Measurements from ENCODE around the gene ERMN.
A peak's percentile ranks its signal among the peaks of the same experiment; 100 is the strongest.
"Not testable (repeated sequence)": the region's sequence is repeated elsewhere in the genome, so short reads cannot be mapped to it uniquely, and the experiment has no call there.

ERMN gene, protein sequence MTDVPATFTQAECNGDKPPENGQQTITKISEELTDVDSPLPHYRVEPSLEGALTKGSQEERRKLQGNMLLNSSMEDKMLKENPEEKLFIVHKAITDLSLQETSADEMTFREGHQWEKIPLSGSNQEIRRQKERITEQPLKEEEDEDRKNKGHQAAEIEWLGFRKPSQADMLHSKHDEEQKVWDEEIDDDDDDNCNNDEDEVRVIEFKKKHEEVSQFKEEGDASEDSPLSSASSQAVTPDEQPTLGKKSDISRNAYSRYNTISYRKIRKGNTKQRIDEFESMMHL

DNA sequence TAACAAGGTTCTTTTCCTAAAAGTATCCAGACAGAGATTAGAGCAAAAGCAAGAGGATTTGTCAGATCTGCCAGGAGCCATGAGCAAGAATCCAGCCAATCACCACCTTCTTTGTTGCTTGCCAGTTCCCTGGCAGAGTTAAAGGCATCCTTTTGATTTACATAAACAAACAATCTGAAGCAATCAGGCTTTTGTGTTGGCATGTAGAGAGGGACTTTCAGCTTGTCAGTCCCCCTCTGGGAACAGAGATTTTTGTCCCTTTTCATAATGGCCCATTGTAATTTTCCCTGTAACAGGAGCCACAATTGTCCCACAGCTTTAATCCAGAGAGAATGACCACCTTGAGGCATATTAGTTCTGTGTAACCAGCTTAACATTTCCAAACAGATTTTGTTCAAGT is at the start of gene ERMN:
TSS of gene ERMN (minus strand) at position 39 of the 400 bp plus-strand sequence. CDS start 182 bp downstream, outside the sequence.
- DNase-seq: no peak

DNA sequence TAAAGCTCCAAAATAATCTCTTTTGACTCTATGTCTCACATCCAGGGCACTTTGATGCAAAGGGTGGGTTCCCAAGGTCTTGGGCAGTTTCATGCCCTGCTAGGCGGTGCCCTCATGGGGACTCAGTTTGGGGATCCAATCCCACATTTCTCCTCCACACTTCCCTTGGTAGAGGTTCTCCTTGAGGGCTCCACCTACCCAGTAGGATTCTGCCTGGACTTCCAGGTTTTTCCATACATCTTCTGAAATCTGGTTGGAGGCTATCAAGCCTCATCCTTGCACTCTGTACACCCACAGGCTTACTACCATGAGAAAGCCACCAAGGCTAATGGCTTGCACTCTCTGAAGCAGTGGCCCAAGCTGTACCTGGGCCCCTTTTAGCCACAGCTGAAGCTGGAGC is 49.8 kb upstream of the ERMN start:
- no peak for DNase-seq

DNA sequence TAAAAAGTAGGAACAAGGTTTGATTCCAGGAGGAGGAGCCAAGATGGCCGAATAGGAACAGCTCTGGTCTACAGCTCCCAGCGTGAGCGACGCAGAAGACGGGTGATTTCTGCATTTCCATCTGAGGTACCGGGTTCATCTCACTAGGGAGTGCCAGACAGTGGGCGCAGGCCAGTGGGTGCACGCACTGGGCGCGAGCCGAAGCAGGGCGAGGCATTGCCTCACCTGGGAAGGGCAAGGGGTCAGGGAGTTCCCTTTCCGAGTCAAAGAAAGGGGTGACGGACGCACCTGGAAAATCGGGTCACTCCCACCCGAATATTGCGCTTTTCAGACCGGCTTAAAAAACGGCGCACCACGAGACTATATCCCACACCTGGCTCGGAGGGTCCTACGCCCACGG is 42.9 kb upstream of the ERMN start:
- not testable (repeated sequence) for DNase-seq

DNA sequence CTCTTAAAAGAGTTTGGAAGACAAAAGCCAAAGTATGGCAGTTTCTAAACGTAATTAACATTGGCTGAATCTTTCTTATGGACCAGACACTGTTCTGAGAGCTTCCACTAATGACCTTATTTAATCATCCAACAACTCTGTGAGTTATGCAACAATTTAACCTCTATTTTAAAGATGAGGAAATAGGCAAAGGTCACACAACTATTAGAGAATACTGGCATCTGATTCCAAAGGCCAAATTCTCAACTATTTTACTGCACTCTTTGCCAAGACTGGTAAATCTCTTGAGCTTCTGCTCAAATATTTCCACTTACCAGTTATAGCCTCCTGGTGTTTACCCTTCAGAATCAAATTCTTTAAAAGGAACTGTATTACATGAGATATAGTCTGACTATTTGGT is 42.1 kb upstream of the ERMN start:
- DNase-seq: no peak

DNA sequence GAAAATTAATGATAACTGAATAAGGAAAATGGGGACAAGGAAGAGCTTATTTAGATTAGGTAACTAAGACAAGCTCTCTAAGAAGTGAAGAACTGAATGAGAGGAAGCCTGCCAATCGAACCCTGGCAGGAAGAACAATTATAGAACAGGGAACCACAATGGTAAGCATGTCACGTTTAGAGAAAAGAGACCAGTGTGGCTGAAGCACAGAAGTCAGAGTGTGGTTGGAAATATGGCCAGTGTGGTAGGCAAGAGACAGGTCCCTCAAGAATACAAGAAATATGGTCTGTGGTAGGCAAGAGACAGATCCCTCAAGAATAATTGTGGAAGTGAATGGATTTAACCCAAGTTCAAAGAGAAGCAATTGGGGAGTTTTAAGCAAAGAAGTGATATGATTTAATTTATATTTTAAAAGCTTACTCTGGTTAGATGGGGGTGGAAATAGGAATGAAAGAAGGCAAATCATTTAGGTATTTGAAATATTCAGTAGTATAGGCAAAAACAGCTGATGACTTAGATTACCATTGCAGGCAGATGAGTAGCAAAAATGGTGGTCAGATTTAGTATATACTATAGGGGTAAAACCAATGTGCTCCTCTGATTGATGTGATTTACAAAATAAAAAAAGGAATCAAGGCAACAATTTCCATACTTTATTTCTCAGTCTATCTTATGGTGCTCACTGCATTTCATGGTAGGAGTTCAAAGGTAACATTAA is 38.8 kb upstream of the ERMN start:
- no peak for DNase-seq

DNA sequence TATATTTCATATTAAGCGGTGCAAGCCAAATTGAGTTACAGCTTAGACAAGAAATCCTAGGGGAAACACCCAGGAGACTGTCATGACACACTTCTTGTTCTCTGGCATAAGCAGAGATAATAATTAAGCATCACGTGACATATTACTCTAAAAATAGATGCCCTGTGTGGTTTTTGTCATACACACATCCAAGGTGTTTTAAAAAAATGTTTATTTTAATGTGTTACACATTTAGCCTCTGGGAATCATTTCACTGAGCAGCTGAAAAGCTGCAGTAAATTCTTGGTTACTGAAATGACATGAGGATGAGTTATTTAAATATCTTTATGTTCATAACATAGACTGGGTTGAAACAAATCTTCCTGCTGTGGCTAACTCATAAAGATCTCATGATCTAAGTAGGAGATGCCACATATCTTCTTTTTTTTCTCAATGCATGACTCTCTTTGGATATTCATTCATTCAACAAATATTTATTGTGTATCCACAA is 38.0 kb upstream of the ERMN start:
- no peak for DNase-seq

DNA sequence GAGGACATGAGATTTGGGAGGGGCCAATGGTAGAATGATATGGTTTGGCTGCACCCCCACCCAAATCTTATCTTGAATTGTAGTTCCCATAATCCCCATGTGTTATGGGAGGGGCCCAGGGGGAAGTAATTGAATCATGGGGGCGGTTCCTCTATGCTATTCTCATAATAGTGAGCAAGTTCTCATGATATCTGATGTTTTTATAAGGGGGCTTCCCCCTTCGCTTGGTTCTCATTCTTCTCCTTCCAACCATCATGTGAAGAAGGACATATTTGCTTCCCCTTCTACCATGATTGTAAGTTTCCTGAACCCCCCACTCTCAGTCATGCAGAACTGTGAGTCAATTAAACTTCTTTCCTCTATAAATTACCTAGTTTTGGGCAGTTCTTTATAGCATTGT is 37.0 kb upstream of the ERMN start:
- no peak for DNase-seq

DNA sequence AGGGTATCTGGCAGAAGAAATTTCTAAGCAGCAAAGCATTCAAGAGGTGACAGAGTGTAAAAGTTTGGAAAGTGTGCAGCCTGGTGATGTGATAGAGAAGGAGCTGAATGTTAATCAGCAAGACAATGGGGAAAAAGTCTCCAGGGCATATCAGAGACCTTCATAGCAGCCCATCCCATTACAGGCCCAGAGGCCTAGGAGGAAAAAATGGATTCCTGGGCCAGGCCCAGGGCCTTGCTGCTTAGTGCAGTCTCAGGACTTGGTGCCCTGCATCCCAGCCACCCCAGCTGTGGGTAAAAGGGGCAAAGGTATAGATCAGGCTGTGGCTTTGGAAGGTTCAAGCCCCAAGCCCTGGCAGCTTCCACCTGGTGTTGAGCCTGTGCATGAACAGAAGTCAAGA is 35.9 kb upstream of the ERMN start:
- no peak for DNase-seq

DNA sequence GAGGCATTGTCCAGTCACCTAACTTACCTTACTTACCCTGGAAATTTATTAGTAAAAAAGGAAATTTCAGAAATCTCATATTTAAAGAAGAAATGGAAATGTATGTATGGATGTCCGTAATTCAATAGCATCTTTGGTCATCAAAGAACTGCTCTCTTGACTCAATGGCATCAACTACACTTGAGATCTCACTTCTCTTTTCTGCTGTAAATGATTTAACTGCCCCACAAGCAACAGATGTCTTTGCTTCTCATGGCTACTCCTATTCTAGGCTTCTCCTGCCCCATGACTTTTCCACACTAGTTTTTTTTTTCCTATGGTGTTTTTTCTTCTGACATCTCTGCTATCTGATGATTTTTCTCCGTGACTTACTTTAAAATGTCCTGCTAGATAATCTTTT is 34.0 kb upstream of the ERMN start:
- DNase-seq: no peak

DNA sequence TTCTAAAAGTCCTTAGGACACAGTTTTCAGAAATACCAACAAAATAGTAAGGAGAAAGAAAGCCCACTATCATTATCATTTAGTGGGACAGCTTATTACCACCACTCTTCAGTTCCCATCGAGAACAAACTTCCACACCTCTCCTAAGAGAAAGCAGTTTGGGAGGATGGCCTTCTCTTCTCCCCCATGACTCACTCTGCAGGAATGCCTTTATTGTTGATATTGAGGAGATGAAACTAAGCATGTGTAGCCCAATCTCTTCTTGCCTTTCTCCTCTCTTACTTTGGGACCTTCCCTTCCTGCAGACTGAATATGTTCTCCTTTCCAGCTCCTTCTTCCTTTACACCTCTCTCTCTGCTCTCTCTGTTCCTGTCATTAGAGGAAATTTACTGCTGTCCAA is 30.0 kb upstream of the ERMN start:
- DNase-seq: no peak

DNA sequence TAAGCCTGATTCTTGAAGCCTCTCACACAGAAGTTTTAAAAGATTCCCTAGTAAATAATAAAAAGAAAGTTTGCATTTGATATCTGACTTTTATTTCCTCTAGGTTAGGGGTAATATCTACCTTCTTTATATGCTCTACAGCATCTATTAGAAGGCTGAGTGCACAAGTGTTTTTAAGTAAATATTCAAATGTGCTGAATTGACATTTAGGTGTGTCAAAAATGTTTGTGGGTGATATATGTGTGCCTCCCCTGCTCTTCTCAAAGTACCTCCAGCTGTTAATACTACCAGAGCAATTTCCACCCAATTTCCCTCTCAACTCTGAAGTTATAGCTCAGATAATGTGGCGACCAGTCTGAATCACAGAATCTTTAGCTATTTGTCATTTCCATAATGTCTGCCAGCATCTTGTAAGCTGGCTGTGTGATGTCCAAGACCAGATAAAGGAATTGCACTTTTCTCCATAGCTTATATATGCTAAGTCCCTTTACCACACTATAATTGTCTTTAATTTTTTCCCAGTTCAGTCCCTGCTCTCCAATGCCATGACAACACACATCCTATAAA is 24.4 kb upstream of the ERMN start:
- no peak for DNase-seq

DNA sequence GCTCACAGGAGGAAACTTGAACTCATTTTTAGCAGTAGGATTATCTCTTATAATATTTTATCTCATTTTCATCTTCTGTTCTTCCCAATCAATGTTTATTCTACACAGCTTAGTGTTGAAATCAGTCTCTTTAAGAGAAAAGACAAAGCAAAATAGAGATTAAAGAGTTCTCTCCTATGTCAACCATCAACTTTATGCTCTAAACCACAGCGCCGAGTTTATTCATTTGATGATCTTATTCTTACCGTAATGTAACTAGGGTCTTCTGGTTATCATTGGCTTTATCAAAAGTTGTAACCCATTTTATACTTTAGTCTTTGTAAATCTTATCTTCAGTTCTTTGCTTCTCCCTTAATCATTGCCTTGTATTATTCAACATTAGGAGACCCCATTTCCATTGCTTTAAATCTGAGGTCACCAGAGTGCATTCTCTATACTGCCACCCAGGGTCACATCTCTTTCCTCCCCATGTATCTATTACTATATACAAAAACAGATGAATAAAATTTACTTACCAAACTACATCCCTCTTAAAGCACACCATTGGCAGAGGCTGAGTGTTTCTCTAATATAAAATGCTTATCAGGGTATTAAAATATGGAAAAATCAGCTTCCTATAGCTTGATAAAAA is 22.8 kb upstream of the ERMN start:
- no peak for DNase-seq

DNA sequence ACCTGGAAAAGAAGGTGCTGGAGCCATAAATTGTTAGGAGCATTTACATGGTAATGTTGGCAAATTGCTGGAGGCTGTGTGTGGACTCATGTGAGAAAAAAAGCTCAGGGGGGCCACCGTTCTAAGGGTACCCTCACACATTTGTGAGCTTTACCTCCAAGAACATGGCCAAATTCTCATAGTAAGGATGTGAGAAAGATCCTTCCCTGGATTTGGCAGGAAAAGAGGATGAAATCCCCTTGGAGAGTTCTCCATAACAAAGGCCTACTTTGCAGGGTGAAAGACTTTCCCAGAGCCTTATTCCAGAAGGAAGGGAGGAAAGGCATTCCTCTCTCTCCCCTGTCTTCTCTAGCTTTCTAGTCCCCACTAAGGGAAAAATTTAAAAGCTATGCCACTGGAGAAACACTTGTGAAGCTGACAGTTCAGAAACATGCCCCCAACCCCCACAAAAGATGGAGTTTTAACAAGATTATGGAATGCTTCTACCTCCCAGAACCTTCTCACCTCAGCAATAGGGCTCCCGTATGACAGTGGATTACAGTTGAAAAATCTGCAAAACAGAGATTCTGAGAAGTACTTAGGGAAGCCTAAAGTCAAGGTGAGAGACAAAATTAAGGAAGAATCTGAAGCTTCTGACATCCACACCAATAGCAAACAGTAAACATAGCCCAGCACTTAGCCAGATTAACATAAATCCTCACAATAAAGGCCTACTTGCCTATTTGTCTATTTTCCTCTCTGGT is 20.2 kb upstream of the ERMN start:
- no peak for DNase-seq

DNA sequence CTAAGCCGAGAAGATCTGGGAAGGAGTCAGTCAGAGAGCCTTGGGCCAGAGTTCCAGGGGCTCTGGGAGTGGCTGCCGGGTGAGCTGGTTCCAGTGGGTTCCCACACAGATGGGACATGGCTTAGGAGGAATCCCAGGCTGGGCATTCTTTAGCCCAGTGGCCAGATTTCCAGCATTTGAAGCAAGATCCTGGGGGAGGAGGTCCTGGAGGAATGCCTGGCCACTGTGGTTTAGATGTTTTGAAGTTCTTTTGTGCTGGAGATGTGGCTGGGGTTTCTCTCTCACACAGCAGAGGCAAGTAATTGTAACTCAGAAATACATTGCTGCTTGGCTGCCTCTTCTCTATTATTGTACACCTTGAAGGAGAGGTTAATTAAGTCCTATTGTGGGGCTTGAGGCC is 15.8 kb upstream of the ERMN start:
- DNase-seq: not testable (repeated sequence)

DNA sequence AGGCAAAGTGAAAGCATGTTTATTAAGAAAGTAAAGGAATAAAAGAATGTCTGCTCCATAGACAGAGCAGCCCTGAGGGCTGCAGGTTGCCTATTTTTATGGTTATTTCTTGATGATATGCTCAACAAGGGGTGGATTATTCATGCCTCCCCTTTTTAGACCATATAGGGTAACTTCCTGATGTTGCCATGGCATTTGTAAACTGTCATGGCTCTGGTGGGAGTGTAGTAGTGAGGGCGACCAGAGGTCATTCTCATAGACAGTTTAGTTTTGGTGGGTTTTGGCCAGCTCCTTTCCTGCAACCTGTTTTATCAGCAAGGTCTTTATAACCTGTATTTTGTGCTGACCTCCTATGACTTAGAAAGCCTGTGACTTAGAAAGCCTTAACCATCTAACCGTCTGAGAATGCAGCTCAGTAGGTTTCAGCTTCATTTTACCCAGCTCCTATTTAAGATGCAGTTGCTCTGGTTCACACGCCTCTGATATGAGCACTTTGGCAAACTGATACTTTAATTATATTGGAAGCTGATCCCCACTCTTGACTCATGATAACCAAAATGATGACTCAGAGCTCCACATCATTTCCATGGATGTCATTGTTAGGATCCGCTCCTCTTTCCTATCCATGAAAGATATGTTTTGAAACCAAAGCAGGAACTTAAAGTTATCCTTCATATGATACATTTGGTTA is 14.5 kb upstream of the ERMN start:
- no peak for DNase-seq

DNA sequence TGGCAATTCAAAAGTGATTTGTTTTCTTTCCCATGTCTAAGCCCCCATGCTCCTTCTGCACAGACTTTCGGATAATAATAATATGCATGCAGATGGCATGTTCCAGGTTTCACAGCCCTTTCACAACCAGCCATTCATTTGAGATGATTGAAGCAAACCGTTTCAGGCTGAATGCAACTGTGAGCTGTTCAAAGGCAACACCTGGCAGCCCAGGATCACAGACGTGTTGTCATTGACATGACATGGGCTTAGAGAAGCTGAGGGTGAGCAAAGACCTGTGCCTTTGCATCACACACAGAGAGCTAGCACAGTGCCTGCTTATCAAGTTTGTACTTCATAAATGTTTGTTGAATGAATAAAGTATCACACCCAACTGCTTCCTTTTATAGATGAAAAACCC is 12.4 kb upstream of the ERMN start:
- DNase-seq: peak in 2 of 6 experiments; percentile 2 to 19

DNA sequence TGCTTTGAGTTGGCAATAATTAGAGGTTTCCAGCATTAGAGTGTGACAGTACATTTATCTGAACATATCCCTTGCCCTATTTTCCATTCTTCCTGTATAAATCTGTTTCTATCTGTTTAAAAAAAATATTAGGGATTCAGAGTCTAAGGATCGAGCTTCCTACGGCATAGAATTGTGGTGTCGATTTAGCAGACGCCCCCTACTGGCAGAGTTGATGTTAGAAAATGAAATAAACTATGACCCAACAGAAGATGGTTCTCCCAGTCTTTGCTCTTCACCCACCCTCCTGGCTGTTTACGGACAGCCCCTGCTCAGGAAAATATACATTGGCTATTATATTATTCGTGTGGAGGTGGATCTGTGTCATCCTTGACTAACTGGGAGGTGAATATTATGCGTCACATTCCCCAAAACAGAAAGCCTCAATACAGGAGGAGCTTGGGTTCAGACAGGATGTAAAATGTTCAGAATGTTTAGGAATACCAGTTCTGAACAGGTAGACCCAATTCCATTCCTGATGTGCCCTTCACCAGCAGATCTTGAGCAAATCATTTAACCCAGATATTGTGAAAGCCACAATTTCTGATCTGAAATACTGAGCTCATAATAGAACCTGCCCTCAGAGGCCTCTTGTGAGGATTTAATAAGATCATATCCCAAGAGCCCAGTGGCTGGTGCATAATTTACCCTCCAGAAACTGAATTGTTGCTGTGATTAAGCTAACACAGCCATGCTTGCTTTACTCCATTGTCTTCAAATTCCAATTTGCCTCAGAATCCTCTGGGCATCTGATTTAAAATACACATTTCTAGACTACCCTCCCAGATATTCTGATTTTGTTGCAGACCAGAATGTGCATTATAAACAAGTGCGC is 10.8 kb upstream of the ERMN start:
- DNase-seq: peak in 5 of 6 experiments; percentile 8 to 56 (median 39)

DNA sequence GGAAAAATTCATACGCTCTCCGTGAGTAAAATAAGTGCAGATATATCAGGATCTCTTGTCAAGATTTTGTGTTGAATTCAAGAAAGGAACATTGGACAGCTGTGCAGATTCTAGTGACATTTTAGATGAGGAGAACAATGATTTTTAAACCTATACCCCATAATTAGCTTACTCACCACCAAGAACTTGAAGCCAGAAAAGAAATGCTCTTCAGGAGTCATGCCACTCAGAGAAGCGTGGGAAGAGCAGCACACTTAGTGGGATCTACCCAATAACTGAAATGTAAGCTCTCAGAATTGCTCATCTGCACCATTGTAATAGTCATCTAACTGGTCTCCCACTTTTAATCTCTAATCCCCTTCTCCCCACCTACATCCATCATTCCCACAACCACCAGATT is 9.2 kb upstream of the ERMN start:
- no peak for DNase-seq

DNA sequence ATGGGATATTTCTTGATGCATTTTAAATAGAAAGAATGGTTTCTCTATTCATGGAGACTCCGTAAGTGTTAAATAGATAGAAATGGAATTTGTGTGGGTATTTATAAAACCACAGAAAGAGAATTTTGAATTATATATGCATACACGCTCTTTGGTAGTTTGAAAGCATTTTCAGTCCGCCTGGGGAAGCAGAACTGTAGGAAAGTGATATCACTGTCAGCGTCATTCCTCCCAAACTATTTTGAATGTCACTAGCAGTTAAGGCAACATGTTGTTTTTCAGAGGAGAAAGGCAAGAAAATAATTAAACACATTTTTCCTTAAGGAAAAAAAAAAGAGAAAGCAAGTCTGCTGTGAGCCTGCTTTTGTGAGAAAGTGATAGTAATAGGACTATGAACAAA is 8.7 kb upstream of the ERMN start:
- no peak for DNase-seq

DNA sequence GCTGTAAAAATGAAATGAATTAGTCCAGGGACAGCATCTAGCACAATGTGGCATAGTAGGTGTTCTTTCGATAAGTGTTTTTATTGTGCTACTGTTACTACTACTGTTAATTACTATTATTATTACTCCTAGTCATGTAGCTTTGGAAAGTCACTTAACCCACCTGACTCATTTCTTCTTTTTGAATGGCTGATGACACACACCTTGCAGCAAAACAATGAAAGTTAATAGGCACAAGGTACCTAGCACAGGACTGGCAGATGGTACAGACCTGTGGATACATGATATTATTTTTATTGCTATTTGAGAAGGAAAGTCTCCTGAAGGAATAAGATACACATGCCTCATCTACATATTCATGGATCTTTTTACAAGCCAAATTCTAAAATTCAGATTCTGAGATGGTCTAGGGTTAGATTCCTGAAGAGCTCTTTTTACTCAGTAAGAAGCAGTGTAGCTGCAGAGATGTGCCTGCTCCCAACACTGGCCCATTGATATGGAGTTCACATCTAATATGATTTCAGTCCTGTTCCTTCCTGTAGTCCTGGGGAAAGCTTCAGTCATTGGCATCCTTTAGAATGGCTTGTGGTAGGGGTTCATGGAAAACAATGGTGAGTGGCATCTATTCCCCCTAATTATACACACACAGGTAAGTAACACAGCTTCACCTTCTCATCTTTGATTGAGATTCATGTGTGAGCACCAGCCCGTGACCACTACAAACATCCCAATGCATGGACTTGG is 7.9 kb upstream of the ERMN start:
- no peak for DNase-seq

DNA sequence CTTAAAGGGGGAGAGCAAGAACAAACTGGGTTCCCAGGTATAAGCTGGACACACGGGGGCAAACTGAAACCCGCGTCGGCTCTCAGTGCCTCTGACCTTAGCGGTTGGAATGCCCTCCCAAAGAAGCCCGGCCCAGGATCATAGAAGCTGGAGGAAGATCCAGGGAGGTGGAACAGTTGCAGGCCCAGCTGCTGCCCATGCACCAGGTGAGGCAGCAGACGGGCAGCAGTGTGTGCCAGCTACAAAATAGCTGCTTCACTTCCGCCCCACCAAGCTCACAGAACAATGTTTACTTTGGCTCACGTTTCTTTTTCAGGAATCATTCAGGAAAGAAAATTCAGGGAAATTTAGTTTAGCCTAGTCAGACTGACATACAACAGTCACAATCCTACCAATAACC is 3.9 kb upstream of the ERMN start:
- DNase-seq: no peak
